Epithelial cell of esophagus (primary cell): ENCODE results near the gene LGALS9C.
"Not testable (repeated sequence)": the region's sequence is repeated elsewhere in the genome, so short reads cannot be mapped to it uniquely, and the experiment has no call there.

Experiments
- DNase-seq: peaks from one replicate; pipeline ENCODE4 v3.0.0; 2010; ENCODE audit warnings: low read depth
- H3K4me3 ChIP-seq: 2 replicates; pipeline ENCODE4 v1.5.1; 2011; ENCODE audit warnings: mild to moderate bottlenecking, low read length, control low read depth

The LGALS9C gene

GRCh38 chr17:18508667-18509066, 32.1 kb downstream of the LGALS9C start:
- DNase-seq, H3K4me3 ChIP-seq: not testable (repeated sequence)

GRCh38 chr17:18521100-18521499, 44.5 kb downstream of the LGALS9C start:
- DNase-seq, H3K4me3 ChIP-seq: not testable (repeated sequence)

GRCh38 chr17:18525015-18525414, 48.4 kb downstream of the LGALS9C start:
- DNase-seq, H3K4me3 ChIP-seq: not testable (repeated sequence)

- H3K4me3 ChIP-seq, DNase-seq: not testable (repeated sequence)
Observed at GRCh38 chr17:18526168-18526800, 49.7 kb downstream of the LGALS9C start.

- DNase-seq, H3K4me3 ChIP-seq: not testable (repeated sequence)
Observed at GRCh38 chr17:18527354-18527753, 50.8 kb downstream of the LGALS9C start.

- not testable (repeated sequence) for H3K4me3 ChIP-seq, DNase-seq
Observed at GRCh38 chr17:18528435-18528834, 51.8 kb downstream of the LGALS9C start.

GRCh38 chr17:18528899-18529500, 52.4 kb downstream of the LGALS9C start:
- not testable (repeated sequence) for DNase-seq, H3K4me3 ChIP-seq

GRCh38 chr17:18530405-18530804, 53.8 kb downstream of the LGALS9C start:
- H3K4me3 ChIP-seq, DNase-seq: not testable (repeated sequence)

- H3K4me3 ChIP-seq = not testable (repeated sequence)
- peak; percentile 47 for DNase-seq
Observed at GRCh38 chr17:18542234-18542633, 65.6 kb downstream of the LGALS9C start.

GRCh38 chr17:18542907-18543306, 66.3 kb downstream of the LGALS9C start:
- DNase-seq, H3K4me3 ChIP-seq: not testable (repeated sequence)
